Measurements from ENCODE around the gene RNF175.

RNF175 gene
- total RNA-seq = 0 to 0.07 (median 0) reads per million in 9 experiments

DNA sequence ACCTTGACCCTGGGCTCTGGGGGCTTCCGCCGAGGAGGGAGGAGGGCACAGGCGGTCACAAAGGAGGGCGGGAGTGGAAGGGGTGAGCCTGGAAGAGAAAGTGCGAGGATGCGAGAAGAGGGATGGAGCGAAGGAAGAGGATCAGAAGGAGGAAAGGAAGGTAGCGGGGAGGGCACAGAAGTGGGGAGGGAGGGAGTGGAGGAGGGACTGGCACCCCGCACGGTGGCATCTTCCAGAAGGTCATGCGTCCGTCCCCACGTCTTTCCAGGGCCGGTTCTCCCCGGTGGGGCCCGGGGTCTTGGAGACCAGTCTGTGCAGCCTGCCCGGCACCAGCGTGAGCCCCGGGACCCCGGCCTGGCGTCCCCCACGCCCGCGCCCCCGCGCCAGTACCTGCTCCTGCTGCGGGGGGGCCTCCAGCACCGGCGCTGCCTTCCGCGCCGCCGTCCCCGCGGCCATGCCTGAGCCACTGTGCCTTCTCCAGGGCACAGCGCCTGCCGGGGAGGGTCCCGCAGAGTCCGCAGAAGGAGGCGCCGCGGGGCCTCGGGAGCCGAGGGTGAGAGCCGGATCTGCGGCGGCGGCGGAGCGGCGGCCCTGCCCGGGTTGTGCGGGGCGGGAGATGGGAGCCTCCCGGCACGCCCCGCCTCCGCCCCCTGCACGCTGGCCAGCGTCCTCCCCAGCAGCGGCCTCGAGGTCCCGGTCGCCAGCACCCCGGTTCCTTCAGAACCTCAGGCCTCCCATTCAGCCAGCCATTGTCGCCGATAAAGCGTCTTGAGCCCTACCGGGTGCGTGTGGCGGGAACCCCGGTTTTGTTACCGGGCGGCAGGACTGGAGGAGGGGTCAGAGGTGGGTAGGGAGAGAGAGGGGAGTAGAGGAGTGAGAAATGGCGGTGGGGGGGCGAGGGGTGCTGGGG is at the start of gene RNF175:
Gene RNF175, minus strand, starts transcription at position 618 of the 910 bp plus-strand sequence. Its CDS starts 162 bp downstream, at position 456.
- no peak for DNase-seq
- ATAC-seq (replicated peaks) = no peak
- H3K9me3 Mint-ChIP-seq = peaks cover 0 to 2% of the 10 kb centered on the region in 2 donors
- no peaks in the 10 kb centered on the region for H3K4me1 Mint-ChIP-seq (ENCODE audit: low read depth in 2 of 2)
- H3K27me3 Mint-ChIP-seq = peaks cover 58 to 70% of the 10 kb centered on the region in 2 donors
- H3K4me3 Mint-ChIP-seq = peak within 1 kb of the TSS; percentile 8 to 41
- no peak within 1 kb of the TSS for H3K27ac Mint-ChIP-seq
- H3K36me3 Mint-ChIP-seq (ENCODE audit: insufficient read depth) = no peaks in the 10 kb centered on the region

GRCh38 chr4:153809307-153809706 is 49.5 kb upstream of the RNF175 start:
- H3K4me3 Mint-ChIP-seq = peak overlapping the region in 1 of 2 donors; percentile 43
- peaks cover 0 to 1% of the 10 kb centered on the region in 2 donors for H3K27me3 Mint-ChIP-seq
- peaks cover 7 to 18% of the 10 kb centered on the region in 2 donors for H3K4me1 Mint-ChIP-seq (ENCODE audit: low read depth in 2 of 2)
- DNase-seq (peak in 1 of 3 experiments; percentile 18), ATAC-seq (replicated peaks) (peak; percentile 88)
- H3K36me3 Mint-ChIP-seq (ENCODE audit: insufficient read depth) = no peaks in the 10 kb centered on the region
- H3K9me3 Mint-ChIP-seq = no peaks in the 10 kb centered on the region
- no peak overlapping the region for H3K27ac Mint-ChIP-seq

DNA sequence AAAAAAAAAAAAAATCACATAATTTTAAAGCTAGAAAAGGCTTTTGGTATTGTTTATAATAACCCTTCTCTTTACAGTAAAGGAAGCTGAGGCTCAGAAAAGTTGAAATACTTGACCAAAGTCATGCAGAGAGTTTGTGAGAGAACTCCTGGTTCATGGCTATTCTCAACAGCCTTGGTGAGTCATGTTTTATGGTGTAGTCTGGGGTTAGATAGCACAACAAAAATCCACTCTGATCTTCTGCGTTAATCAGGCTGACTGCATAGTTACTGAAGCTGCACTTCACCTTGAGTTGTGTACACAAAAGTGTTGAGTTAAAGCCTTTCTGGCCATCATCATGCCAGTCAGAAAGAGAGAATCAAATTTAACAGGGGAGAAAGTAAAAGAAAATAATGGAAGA is 48.4 kb upstream of the RNF175 start:
- no peaks in the 10 kb centered on the region for H3K9me3 Mint-ChIP-seq
- H3K36me3 Mint-ChIP-seq (ENCODE audit: insufficient read depth) = no peaks in the 10 kb centered on the region
- no peak overlapping the region for H3K27ac Mint-ChIP-seq
- ATAC-seq (replicated peaks) = no peak
- no peaks in the 10 kb centered on the region for H3K27me3 Mint-ChIP-seq
- H3K4me1 Mint-ChIP-seq (ENCODE audit: low read depth in 2 of 2) = peaks cover 7 to 18% of the 10 kb centered on the region in 2 donors
- H3K4me3 Mint-ChIP-seq = no peak overlapping the region
- DNase-seq = no peak

- H3K9me3 Mint-ChIP-seq = no peaks in the 10 kb centered on the region
- no peak overlapping the region for H3K4me3 Mint-ChIP-seq
- H3K27ac Mint-ChIP-seq = no peak overlapping the region
- DNase-seq = no peak
- H3K4me1 Mint-ChIP-seq (ENCODE audit: low read depth in 2 of 2) = peaks cover 7 to 18% of the 10 kb centered on the region in 2 donors
- H3K27me3 Mint-ChIP-seq = no peaks in the 10 kb centered on the region
- no peak for ATAC-seq (replicated peaks)
- H3K36me3 Mint-ChIP-seq (ENCODE audit: insufficient read depth) = no peaks in the 10 kb centered on the region
Measured at GRCh38 chr4:153806073-153806472, 46.2 kb upstream of the RNF175 start.

DNA sequence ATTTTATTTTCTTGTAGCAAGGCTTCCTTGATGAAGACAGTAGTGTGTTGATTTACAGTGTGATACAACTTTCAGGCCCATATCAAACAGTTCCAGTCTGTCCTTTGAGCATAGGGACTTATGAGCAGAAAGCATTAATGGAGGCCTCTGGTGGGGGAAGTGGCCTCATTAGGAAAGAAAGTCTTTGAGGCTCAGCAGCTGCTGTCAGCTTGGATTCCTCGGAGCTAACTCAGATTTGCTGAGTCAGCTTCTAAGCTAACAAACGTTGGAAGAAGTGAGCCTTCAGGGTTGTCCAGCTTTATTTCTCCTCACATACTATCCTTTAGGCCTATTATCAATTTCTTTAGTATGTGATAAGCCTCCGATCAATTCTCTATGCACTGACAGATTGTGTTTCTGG is 44.9 kb upstream of the RNF175 start:
- Mint-ChIP-seq H3K4me3 (no peak overlapping the region), H3K27ac (no peak overlapping the region), H3K9me3 (no peaks in the 10 kb centered on the region), H3K27me3 (peaks cover 0 to 10% of the 10 kb centered on the region in 2 donors), H3K4me1 (ENCODE audit: low read depth in 2 of 2) (peaks cover 6 to 15% of the 10 kb centered on the region in 2 donors), H3K36me3 (ENCODE audit: insufficient read depth) (no peaks in the 10 kb centered on the region)
- ATAC-seq (replicated peaks) (no peak), DNase-seq (no peak)

GRCh38 chr4:153799694-153800074 is 39.9 kb upstream of the RNF175 start:
- no peak for ATAC-seq (replicated peaks)
- Mint-ChIP-seq H3K4me1 (ENCODE audit: low read depth in 2 of 2) (no peaks in the 10 kb centered on the region), H3K27ac (no peak overlapping the region), H3K9me3 (no peaks in the 10 kb centered on the region), H3K4me3 (no peak overlapping the region), H3K27me3 (peaks cover 41 to 59% of the 10 kb centered on the region in 2 donors), H3K36me3 (ENCODE audit: insufficient read depth) (no peaks in the 10 kb centered on the region)
- DNase-seq = no peak

- H3K27ac Mint-ChIP-seq = no peak overlapping the region
- H3K9me3 Mint-ChIP-seq = no peaks in the 10 kb centered on the region
- no peaks in the 10 kb centered on the region for H3K4me1 Mint-ChIP-seq (ENCODE audit: low read depth in 2 of 2)
- ATAC-seq (replicated peaks) = no peak
- no peaks in the 10 kb centered on the region for H3K36me3 Mint-ChIP-seq (ENCODE audit: insufficient read depth)
- H3K27me3 Mint-ChIP-seq = peaks cover 47 to 65% of the 10 kb centered on the region in 2 donors
- H3K4me3 Mint-ChIP-seq = no peak overlapping the region
- no peak for DNase-seq
Measured at GRCh38 chr4:153798901-153799693, 39.3 kb upstream of the RNF175 start.

DNA sequence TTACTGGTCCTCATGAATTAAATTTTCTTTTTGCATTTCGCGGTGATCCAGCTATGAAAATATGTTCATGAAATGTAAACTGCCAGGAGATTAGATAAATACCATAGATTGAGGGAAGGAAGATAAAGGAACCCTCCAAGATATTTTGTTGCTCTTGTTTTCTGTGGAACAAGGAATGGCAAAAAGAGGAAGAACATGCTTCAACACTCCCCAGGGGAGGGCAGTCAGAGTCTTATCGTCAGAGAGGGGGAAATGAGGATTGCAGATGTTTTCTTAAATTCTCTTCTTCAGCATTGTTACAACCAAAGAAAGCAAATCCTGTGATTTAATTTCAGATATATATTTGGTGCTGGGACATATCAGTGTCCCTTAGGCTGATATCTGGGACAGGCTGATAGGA is 38.6 kb upstream of the RNF175 start:
- Mint-ChIP-seq H3K27me3 (peaks cover 53 to 71% of the 10 kb centered on the region in 2 donors), H3K27ac (no peak overlapping the region), H3K4me1 (ENCODE audit: low read depth in 2 of 2) (no peaks in the 10 kb centered on the region), H3K9me3 (no peaks in the 10 kb centered on the region), H3K4me3 (no peak overlapping the region), H3K36me3 (ENCODE audit: insufficient read depth) (no peaks in the 10 kb centered on the region)
- DNase-seq (no peak), ATAC-seq (replicated peaks) (no peak)

DNA sequence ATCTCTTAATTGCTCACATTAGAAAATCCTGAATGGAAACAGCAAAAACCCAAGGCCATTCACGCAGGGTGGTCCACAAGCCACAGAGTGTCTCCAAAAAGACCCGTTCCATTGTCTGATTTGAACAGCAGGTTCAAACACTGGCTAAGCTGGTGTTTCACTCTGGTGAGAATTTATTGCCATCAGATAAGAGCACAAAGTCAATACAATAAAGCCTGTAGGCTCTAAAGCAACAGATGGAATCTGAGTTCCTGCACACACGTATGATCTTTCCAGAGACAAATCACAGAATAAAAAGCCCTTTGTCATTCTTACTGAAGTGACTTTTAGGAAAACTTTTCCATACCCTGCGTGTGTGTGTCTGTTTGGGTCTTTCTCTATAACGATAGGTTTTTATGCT is 34.2 kb upstream of the RNF175 start:
- no peak overlapping the region for H3K4me3 Mint-ChIP-seq
- DNase-seq = no peak
- peaks cover 7 to 13% of the 10 kb centered on the region in 2 donors for H3K4me1 Mint-ChIP-seq (ENCODE audit: low read depth in 2 of 2)
- no peaks in the 10 kb centered on the region for H3K9me3 Mint-ChIP-seq
- no peak overlapping the region for H3K27ac Mint-ChIP-seq
- peaks cover 90 to 98% of the 10 kb centered on the region in 2 donors for H3K27me3 Mint-ChIP-seq
- H3K36me3 Mint-ChIP-seq (ENCODE audit: insufficient read depth) = no peaks in the 10 kb centered on the region
- no peak for ATAC-seq (replicated peaks)

- H3K4me3 Mint-ChIP-seq = peak overlapping the region; percentile 73 to 75
- DNase-seq (no peak), ATAC-seq (replicated peaks) (no peak)
- H3K27me3 Mint-ChIP-seq = peaks cover 88 to 98% of the 10 kb centered on the region in 2 donors
- no peak overlapping the region for H3K27ac Mint-ChIP-seq
- no peaks in the 10 kb centered on the region for H3K36me3 Mint-ChIP-seq (ENCODE audit: insufficient read depth)
- no peaks in the 10 kb centered on the region for H3K9me3 Mint-ChIP-seq
- H3K4me1 Mint-ChIP-seq (ENCODE audit: low read depth in 2 of 2) = peaks cover 7 to 22% of the 10 kb centered on the region in 2 donors
Measured at GRCh38 chr4:153792618-153793247, 32.9 kb upstream of the RNF175 start.

GRCh38 chr4:153791746-153792617 is 32.2 kb upstream of the RNF175 start:
- Mint-ChIP-seq H3K27me3 (peaks cover 88 to 98% of the 10 kb centered on the region in 2 donors), H3K4me3 (peak overlapping the region; percentile 73 to 75), H3K4me1 (ENCODE audit: low read depth in 2 of 2) (peaks cover 7 to 23% of the 10 kb centered on the region in 2 donors), H3K27ac (no peak overlapping the region), H3K9me3 (no peaks in the 10 kb centered on the region), H3K36me3 (ENCODE audit: insufficient read depth) (no peaks in the 10 kb centered on the region)
- ATAC-seq (replicated peaks) (no peak), DNase-seq (no peak)

DNA sequence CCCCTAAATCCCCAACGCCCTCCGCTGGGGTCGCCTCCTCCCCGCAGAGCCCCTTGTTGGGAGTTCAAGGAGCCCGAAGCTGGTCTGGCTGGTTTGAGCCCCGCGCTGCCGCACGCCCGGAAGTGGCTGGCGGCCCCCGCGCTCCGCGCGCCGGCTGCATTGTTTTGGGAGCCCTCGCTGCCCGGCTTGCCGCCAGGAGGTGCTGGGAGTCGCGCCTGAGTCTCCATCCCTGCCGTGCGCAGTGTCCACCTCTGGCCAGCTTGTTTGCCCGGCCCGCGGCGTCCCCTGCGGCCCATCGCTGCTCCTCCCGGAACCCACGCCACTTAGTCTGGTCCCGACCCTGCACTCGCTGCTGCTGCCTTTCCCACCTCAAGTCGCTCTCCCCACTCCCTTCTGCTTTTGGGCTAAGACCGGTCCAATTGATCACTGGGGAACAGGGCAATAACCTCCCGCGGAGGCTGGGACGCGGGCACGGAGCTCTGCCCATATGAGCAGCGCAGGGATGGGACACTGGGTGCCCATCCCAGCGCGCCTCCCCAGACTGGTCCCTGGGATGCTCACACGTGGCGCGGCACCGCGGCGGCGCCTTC is 31.2 kb upstream of the RNF175 start:
- Mint-ChIP-seq H3K9me3 (no peaks in the 10 kb centered on the region), H3K36me3 (ENCODE audit: insufficient read depth) (no peaks in the 10 kb centered on the region), H3K27ac (no peak overlapping the region), H3K4me1 (ENCODE audit: low read depth in 2 of 2) (peaks cover 7 to 23% of the 10 kb centered on the region in 2 donors), H3K27me3 (peaks cover 91 to 99% of the 10 kb centered on the region in 2 donors), H3K4me3 (peak overlapping the region; percentile 73 to 75)
- DNase-seq (no peak), ATAC-seq (replicated peaks) (no peak)

Data from effector memory CD8-positive, alpha-beta T cell (primary cell).